Activated CD4-positive, alpha-beta T cell treated with anti-CD3 and anti-CD28 coated beads for 36 hours (primary cell): ENCODE results near the gene NUCB2. TPM values are rescaled to one million over a fixed set of nuclear protein-coding genes. Genes with fewer than 3 reads are reported as not detected.
A peak's percentile ranks its signal among the peaks of the same experiment; 100 is the strongest.

Experiments used
- ATAC-seq: fragments of 200-7000 bp; cut with Tn5 transposase; one replicate; pipeline ENCODE4 v1.10.0; 2021; ENCODE audit warnings: mild to moderate bottlenecking, moderate library complexity
- CTCF ChIA-PET: fragments of 350-600 bp; sonication (Branson Sonifier 250); formaldehyde crosslinking; loops from one replicate; lab custom pipeline; 2021; ENCODE audit warnings: antibody characterized with exemption; lab: Charles Lee
- POLR2A ChIA-PET: fragments of 350-600 bp; sonication (Branson Sonifier 250); formaldehyde crosslinking; loops from one replicate; lab custom pipeline; 2021; ENCODE audit warnings: antibody characterized with exemption, inconsistent platforms; lab: Charles Lee
- DNase-seq: peaks from one replicate; pipeline ENCODE4 v3.0.0-alpha.2; 2020
- H3K27ac Mint-ChIP-seq: one replicate; pipeline ENCODE4 v1.8.0; 2021; ENCODE audit warnings: mixed read lengths
- H3K27me3 Mint-ChIP-seq: one replicate; pipeline ENCODE4 v1.8.0; 2021; ENCODE audit warnings: mixed read lengths
- H3K36me3 Mint-ChIP-seq: one replicate; pipeline ENCODE4 v1.8.0; 2021; ENCODE audit warnings: low read depth, mixed read lengths
- H3K4me1 Mint-ChIP-seq: one replicate; pipeline ENCODE4 v1.8.0; 2021; ENCODE audit warnings: mixed read lengths
- H3K4me3 Mint-ChIP-seq: one replicate; pipeline ENCODE4 v1.8.0; 2021; ENCODE audit warnings: mild to moderate bottlenecking, moderate library complexity, mixed read lengths
- H3K9me3 Mint-ChIP-seq: one replicate; pipeline ENCODE4 v1.8.0; 2021; ENCODE audit warnings: low read depth, mixed read lengths
- intact Hi-C, 2 experiments: fragments of 100-400 bp; cut with DNase I in 1 of 2; cut with micrococcal nuclease in 1 of 2; formaldehyde crosslinking; loops; one replicate each; pipeline versions ENCODE4 v1.14.2 to v1.15.1; 2022 to 2024; cut with DNase I, micrococcal nuclease
- total RNA-seq, 2 experiments: library from RNA; stranded (reverse); gene quantifications; one replicate each; pipeline ENCODE4 v1.2.3, GENCODE V29; 2021

The NUCB2 gene
- total RNA-seq, 2 experiments from 2014 or later: 45.0 to 59.9 TPM

DNA sequence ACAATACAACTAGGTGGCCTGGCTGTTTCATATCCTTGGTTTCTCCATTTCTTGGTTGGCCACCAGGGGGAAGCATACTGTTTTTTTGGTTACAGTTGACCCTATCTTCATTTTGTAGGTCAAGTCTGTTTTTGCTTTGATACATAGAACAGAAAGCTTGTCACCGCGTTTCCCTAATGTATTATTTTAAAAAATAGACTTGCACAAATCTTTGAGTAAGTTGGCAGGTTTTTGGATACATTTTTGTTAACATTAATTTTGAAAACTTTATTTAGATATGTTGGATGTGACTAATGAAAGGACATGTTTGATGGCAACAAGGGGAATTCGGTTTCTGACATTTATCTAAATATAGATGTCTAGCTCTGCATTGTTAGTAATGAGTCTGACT is 78.1 kb downstream of the NUCB2 start:
- no peak for ATAC-seq
- H3K36me3 Mint-ChIP-seq: peaks cover 8% of the 10 kb centered on the region

GRCh38 chr11:17366495-17366894 is 90.0 kb downstream of the NUCB2 start:
- ChIA-PET CTCF (interaction anchor here (0.6 to 3.5 kb wide), 10 partner anchors 9 to 138 kb away, joined by 3 to 20 read pairs (median 4); no protein-coding TSS in a partner anchor), POLR2A (interaction anchor here (0.6 to 0.7 kb wide), 2 partner anchors 77 to 611 kb away, joined by 4 to 5 read pairs; no protein-coding TSS in a partner anchor)
- no peaks in the 10 kb centered on the region for H3K27me3 Mint-ChIP-seq
- intact Hi-C loops: no loop called here
- peaks cover 20% of the 10 kb centered on the region for H3K9me3 Mint-ChIP-seq
- DNase-seq: no peak
- no peak for ATAC-seq
- no peaks in the 10 kb centered on the region for H3K4me1 Mint-ChIP-seq
- no peak overlapping the region for H3K4me3 Mint-ChIP-seq
- H3K27ac Mint-ChIP-seq: no peak overlapping the region
- peaks cover 33% of the 10 kb centered on the region for H3K36me3 Mint-ChIP-seq

More for the DNA sequence above, 78.1 kb downstream of the NUCB2 start:
- Mint-ChIP-seq H3K9me3 (peaks cover 4% of the 10 kb centered on the region), H3K4me3 (peak overlapping the region; percentile 77), H3K27me3 (peaks cover 9% of the 10 kb centered on the region), H3K27ac (no peak overlapping the region), H3K4me1 (peaks cover 35% of the 10 kb centered on the region)
- intact Hi-C loops: loop anchor here (1.0 to 5.0 kb wide), 8 partner anchors 35 to 1028 kb away; partner anchors contain the start of genes C11orf58 (in 1 of the 2), NUCB2 (in 1 of the 2) and PIK3C2A (in 1 of the 2)
- ChIA-PET POLR2A (no interaction called here), CTCF (interaction anchor here (0.6 to 3.1 kb wide), 18 partner anchors 9 to 445 kb away, joined by 3 to 15 read pairs (median 5); no protein-coding TSS in a partner anchor)
- peak; percentile 76 for DNase-seq

DNA sequence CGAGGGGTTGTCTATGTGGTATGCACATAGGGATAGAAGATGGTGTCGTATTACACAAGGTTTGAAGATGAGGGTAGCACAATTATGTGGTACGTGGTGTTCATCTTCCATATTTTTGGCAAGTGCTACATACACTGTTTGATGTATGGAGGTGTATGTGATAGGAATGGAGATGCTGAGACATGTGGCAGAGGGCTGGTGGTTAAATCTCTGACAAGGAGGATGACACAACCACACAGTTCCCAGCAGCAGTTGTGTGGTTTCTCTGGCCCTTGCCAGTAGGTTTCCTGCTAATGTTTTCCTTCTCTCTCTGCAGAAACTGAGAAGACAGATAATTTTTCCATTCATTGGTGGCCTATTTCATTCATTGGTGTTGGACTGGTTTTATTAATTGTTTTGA is 92.0 kb downstream of the NUCB2 start:
- peaks cover 33% of the 10 kb centered on the region for H3K9me3 Mint-ChIP-seq
- CTCF ChIA-PET: interaction anchor here (1.0 to 1.3 kb wide), 2 partner anchors 16 to 18 kb away, joined by 3 read pairs; no protein-coding TSS in a partner anchor
- intact Hi-C loops: no loop called here
- H3K4me3 Mint-ChIP-seq: no peak overlapping the region
- no peak overlapping the region for H3K27ac Mint-ChIP-seq
- no peak for DNase-seq
- POLR2A ChIA-PET: no interaction called here
- H3K27me3 Mint-ChIP-seq: no peaks in the 10 kb centered on the region
- no peak for ATAC-seq
- no peaks in the 10 kb centered on the region for H3K4me1 Mint-ChIP-seq
- H3K36me3 Mint-ChIP-seq: peaks cover 53% of the 10 kb centered on the region

GRCh38 chr11:17369094-17369493 is 92.6 kb downstream of the NUCB2 start:
- no peak overlapping the region for H3K4me3 Mint-ChIP-seq
- no peak for ATAC-seq
- no peaks in the 10 kb centered on the region for H3K27me3 Mint-ChIP-seq
- no peaks in the 10 kb centered on the region for H3K4me1 Mint-ChIP-seq
- H3K9me3 Mint-ChIP-seq: peaks cover 33% of the 10 kb centered on the region
- peaks cover 56% of the 10 kb centered on the region for H3K36me3 Mint-ChIP-seq
- CTCF ChIA-PET: interaction anchor here (1.0 to 1.3 kb wide), 2 partner anchors 15 to 18 kb away, joined by 3 read pairs; no protein-coding TSS in a partner anchor
- H3K27ac Mint-ChIP-seq: no peak overlapping the region
- POLR2A ChIA-PET: no interaction called here
- intact Hi-C loops: no loop called here
- no peak for DNase-seq

DNA sequence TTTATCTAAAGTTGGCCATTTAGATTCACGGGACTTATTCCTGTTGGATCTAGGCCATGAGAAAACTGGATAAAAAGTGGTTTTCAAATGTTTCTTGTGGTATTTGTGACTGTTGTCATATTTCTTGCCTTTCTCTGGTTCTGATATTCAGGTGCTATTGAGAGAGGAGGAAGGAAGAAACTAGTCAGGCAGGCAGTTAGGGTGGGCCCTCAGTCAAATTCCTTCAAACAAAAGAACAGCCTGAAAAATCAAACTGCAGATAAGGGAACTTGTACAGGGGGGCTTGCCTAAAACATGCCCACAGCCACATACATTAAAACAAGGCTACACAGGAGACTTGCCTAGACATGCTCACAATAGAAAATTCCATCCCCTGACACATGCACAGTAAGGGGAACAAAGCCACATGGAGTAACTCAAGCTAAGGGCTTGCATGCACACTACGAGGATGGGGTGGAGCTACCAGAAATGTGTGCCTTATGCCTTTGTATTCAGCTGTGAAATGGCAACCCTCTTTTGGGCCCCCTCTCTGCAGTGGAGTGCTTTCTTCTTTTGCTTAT is 93.2 kb downstream of the NUCB2 start:
- no peaks in the 10 kb centered on the region for H3K4me1 Mint-ChIP-seq
- H3K27me3 Mint-ChIP-seq: no peaks in the 10 kb centered on the region
- peaks cover 56% of the 10 kb centered on the region for H3K36me3 Mint-ChIP-seq
- peaks cover 33% of the 10 kb centered on the region for H3K9me3 Mint-ChIP-seq
- intact Hi-C loops: no loop called here
- CTCF ChIA-PET: interaction anchor here (1.3 kb wide), 1 partner anchor 14 kb away, joined by 3 read pairs; no protein-coding TSS in a partner anchor
- H3K27ac Mint-ChIP-seq: no peak overlapping the region
- H3K4me3 Mint-ChIP-seq: no peak overlapping the region
- no peak for ATAC-seq
- POLR2A ChIA-PET: no interaction called here
- no peak for DNase-seq

- Mint-ChIP-seq H3K4me1 (no peaks in the 10 kb centered on the region), H3K9me3 (peaks cover 33% of the 10 kb centered on the region), H3K27ac (no peak overlapping the region), H3K27me3 (no peaks in the 10 kb centered on the region), H3K36me3 (peaks cover 56% of the 10 kb centered on the region), H3K4me3 (no peak overlapping the region)
- POLR2A ChIA-PET: interaction anchor here (0.6 kb wide), 1 partner anchor 9 kb away, joined by 4 read pairs; no protein-coding TSS in a partner anchor
- intact Hi-C loops: no loop called here
- CTCF ChIA-PET: no interaction called here
- no peak for DNase-seq
- ATAC-seq: no peak
Measured at GRCh38 chr11:17371614-17372013, 95.1 kb downstream of the NUCB2 start.

GRCh38 chr11:17375547-17375946 is 99.0 kb downstream of the NUCB2 start:
- H3K4me3 Mint-ChIP-seq: no peak overlapping the region

GRCh38 chr11:17376493-17376892 is 100.0 kb downstream of the NUCB2 start:
- CTCF ChIA-PET: interaction anchor here (0.7 to 1.0 kb wide), 2 partner anchors 9 to 10 kb away, joined by 3 read pairs; no protein-coding TSS in a partner anchor
- Mint-ChIP-seq H3K36me3 (peaks cover 23% of the 10 kb centered on the region), H3K9me3 (peaks cover 13% of the 10 kb centered on the region), H3K27ac (no peak overlapping the region), H3K4me3 (no peak overlapping the region), H3K4me1 (no peaks in the 10 kb centered on the region), H3K27me3 (no peaks in the 10 kb centered on the region)
- POLR2A ChIA-PET: no interaction called here
- DNase-seq (no peak), ATAC-seq (no peak)
- intact Hi-C loops: no loop called here

More at GRCh38 chr11:17375547-17375946, 99.0 kb downstream of the NUCB2 start:
- ChIA-PET CTCF (interaction anchor here (0.8 to 1.5 kb wide), 3 partner anchors 8 to 83 kb away, joined by 3 to 7 read pairs (median 3); no protein-coding TSS in a partner anchor), POLR2A (no interaction called here)
- DNase-seq (no peak), ATAC-seq (no peak)
- intact Hi-C loops: no loop called here
- H3K27me3 Mint-ChIP-seq: no peaks in the 10 kb centered on the region
- no peaks in the 10 kb centered on the region for H3K4me1 Mint-ChIP-seq
- H3K27ac Mint-ChIP-seq: no peak overlapping the region
- H3K9me3 Mint-ChIP-seq: peaks cover 22% of the 10 kb centered on the region
- peaks cover 32% of the 10 kb centered on the region for H3K36me3 Mint-ChIP-seq

DNA sequence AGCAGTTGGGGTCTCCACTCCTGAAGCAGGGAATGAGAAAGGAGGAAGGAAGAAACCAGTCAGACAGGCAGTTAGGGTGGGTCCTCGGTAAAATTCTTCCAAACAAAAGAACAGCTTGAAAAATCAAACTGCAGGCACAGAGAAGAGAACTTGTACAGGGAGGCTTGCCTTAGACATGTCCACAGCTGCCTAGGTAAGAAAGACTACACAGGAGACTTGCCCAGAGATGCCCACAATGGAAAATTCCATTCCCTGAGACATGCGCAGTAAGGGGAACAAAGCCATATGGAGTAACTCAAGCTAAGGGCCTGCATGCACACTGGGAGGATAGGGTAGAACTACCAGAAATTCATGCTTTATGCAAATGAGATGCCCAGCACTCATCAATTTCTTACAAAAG is 102.1 kb downstream of the NUCB2 start:
- ChIA-PET POLR2A (no interaction called here), CTCF (interaction anchor here (1.0 to 1.2 kb wide), 3 partner anchors 10 to 183 kb away, joined by 3 read pairs; partner anchors contain the start of gene KCNJ11)
- intact Hi-C loops: no loop called here
- no peak overlapping the region for H3K27ac Mint-ChIP-seq
- ATAC-seq (no peak), DNase-seq (no peak)
- H3K4me1 Mint-ChIP-seq: no peaks in the 10 kb centered on the region
- H3K36me3 Mint-ChIP-seq: peaks cover 1% of the 10 kb centered on the region
- H3K27me3 Mint-ChIP-seq: no peaks in the 10 kb centered on the region
- no peak overlapping the region for H3K4me3 Mint-ChIP-seq
- no peaks in the 10 kb centered on the region for H3K9me3 Mint-ChIP-seq

DNA sequence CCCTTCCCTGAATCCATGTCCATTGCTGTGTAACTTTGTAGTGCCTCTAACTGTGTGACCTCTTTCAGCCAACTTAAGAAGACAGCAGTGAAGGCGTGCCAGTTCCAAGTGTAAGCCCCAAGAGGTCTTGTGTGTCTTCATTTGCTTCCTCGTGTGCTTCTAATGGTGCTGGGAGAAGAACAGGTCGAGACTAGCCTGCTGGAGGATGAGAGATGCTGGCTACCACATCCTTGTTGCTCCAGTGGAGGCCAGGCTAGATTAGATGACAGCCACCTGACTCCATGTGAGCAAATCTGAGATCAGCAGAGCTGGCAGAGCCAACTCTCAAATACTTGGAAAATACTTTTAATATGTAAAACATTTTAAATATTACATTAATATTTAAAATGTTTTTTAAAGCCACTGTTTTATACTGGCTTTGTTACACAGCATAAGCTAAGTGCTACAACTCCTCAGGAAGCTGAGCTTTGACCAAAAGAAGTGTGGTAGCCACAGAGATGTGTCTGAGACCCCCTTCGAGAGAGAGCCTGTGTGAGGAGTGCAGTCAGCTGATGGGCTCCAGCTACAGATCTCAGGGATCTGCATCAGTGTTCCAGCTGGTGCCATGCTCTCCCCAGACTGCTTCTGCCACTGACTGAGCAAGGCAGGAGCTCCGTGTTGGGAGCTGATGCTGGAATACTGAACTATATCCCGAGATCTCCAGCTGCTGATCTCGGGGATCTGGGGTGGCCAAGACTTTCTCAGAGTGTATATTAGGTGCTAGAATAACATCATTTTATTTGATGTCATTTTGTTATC is 103.0 kb downstream of the NUCB2 start:
- H3K4me3 Mint-ChIP-seq: no peak overlapping the region
- peaks cover 2% of the 10 kb centered on the region for H3K27me3 Mint-ChIP-seq
- CTCF ChIA-PET: interaction anchor here (0.6 to 6.0 kb wide), 8 partner anchors 9 to 184 kb away, joined by 3 to 99 read pairs (median 3); partner anchors contain the start of gene KCNJ11
- POLR2A ChIA-PET: interaction anchor here (0.5 kb wide), 1 partner anchor 153 kb away, joined by 4 read pairs; no protein-coding TSS in a partner anchor
- no peaks in the 10 kb centered on the region for H3K4me1 Mint-ChIP-seq
- H3K27ac Mint-ChIP-seq: no peak overlapping the region
- intact Hi-C loops: loop anchor here (5.0 to 10.0 kb wide), 2 partner anchors 148 to 595 kb away; no protein-coding TSS in a partner anchor
- ATAC-seq: no peak
- no peak for DNase-seq
- H3K9me3 Mint-ChIP-seq: no peaks in the 10 kb centered on the region
- no peaks in the 10 kb centered on the region for H3K36me3 Mint-ChIP-seq

GRCh38 chr11:17381156-17381555 is 104.6 kb downstream of the NUCB2 start:
- no peak for ATAC-seq
- H3K27ac Mint-ChIP-seq: no peak overlapping the region
- no peak for DNase-seq
- H3K9me3 Mint-ChIP-seq: no peaks in the 10 kb centered on the region
- ChIA-PET POLR2A (no interaction called here), CTCF (interaction anchor here (1.2 to 6.0 kb wide), 3 partner anchors 16 to 147 kb away, joined by 4 to 99 read pairs (median 7); no protein-coding TSS in a partner anchor)
- intact Hi-C loops: loop anchor here (5.0 to 10.0 kb wide), 2 partner anchors 146 to 594 kb away; no protein-coding TSS in a partner anchor
- peaks cover 2% of the 10 kb centered on the region for H3K27me3 Mint-ChIP-seq
- no peaks in the 10 kb centered on the region for H3K4me1 Mint-ChIP-seq
- H3K4me3 Mint-ChIP-seq: no peak overlapping the region
- H3K36me3 Mint-ChIP-seq: no peaks in the 10 kb centered on the region
